ENCODE measurements around the gene HS6ST3.

Gene HS6ST3

GRCh38 chr13:96431044-96431581, 341.2 kb downstream of the HS6ST3 start:
- no peak overlapping the region for H2AFZ ChIP-seq (ENCODE audit: low read length)
- H3K4me1 ChIP-seq (ENCODE audit: insufficient read depth, low read length, severe bottlenecking) = no peaks in the 10 kb centered on the region
- H3F3A ChIP-seq (ENCODE audit: insufficient read depth, low read length) = no peaks in the 10 kb centered on the region
- no peak overlapping the region for H3K4me2 ChIP-seq (ENCODE audit: low read length)
- H3K9me3 ChIP-seq (ENCODE audit: low read length) = no peaks in the 10 kb centered on the region
- H3K4me3 ChIP-seq (ENCODE audit: low read depth, low read length, poor library complexity, severe bottlenecking) = no peak overlapping the region
- H3K36me3 ChIP-seq (ENCODE audit: insufficient read depth, low read length) = no peaks in the 10 kb centered on the region
- no peak overlapping the region for H3K9ac ChIP-seq (ENCODE audit: low read length)
- no peaks in the 10 kb centered on the region for H3K9me2 ChIP-seq (ENCODE audit: low read depth, low read length)
- no peaks in the 10 kb centered on the region for H3K27me3 ChIP-seq (ENCODE audit: insufficient read depth, low read length)
- no peak overlapping the region for H3K27ac ChIP-seq (ENCODE audit: low read depth, low read length, poor library complexity, severe bottlenecking)
- TF ChIP-seq EZH2 (IDR thresholded peaks at IDR 0.05; ENCODE audit: borderline replicate concordance, low read length) (no peak), CTCF (IDR thresholded peaks at IDR 0.05; ENCODE audit: low read length) (no peak)
- no peaks in the 10 kb centered on the region for H4K20me1 ChIP-seq (ENCODE audit: insufficient read depth, low read length)
- no peaks in the 10 kb centered on the region for H3K79me2 ChIP-seq (ENCODE audit: insufficient read depth, low read length)

DNA sequence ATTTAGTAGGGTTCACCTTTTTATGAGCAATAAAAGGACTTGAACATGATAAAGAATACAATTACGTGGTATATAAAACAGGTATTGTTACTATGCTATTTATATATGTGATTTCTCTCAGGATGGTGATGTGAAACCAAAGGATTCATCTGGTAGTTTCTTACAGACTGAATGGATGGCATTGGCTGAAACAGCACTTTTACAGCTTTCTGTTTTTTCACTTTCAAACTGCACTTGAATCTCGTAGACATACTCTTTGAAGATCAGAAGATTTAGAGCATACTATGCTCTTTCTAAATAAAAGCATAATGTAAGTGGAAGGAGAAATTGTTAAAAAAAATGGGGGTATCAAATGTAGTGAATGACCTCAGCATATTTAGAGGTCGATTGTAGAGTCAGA, 354.8 kb downstream of the HS6ST3 start:
- TF ChIP-seq CTCF (IDR thresholded peaks at IDR 0.05; ENCODE audit: low read length) (no peak), EZH2 (IDR thresholded peaks at IDR 0.05; ENCODE audit: borderline replicate concordance, low read length) (no peak)
- H3K36me3 ChIP-seq (ENCODE audit: insufficient read depth, low read length) = no peaks in the 10 kb centered on the region
- H3K4me3 ChIP-seq (ENCODE audit: low read depth, low read length, poor library complexity, severe bottlenecking) = no peak overlapping the region
- H3K9ac ChIP-seq (ENCODE audit: low read length) = no peak overlapping the region
- no peaks in the 10 kb centered on the region for H3K9me3 ChIP-seq (ENCODE audit: low read length)
- H3K9me2 ChIP-seq (ENCODE audit: low read depth, low read length) = no peaks in the 10 kb centered on the region
- no peak overlapping the region for H3K27ac ChIP-seq (ENCODE audit: low read depth, low read length, poor library complexity, severe bottlenecking)
- no peaks in the 10 kb centered on the region for H3K27me3 ChIP-seq (ENCODE audit: insufficient read depth, low read length)
- H3K79me2 ChIP-seq (ENCODE audit: insufficient read depth, low read length) = 0 out of 2 replicates have a peak, but pooled peaks cover 3% of the 10 kb centered on the region
- H3K4me1 ChIP-seq (ENCODE audit: insufficient read depth, low read length, severe bottlenecking) = no peaks in the 10 kb centered on the region
- H3F3A ChIP-seq (ENCODE audit: insufficient read depth, low read length) = no peaks in the 10 kb centered on the region
- no peaks in the 10 kb centered on the region for H4K20me1 ChIP-seq (ENCODE audit: insufficient read depth, low read length)
- H3K4me2 ChIP-seq (ENCODE audit: low read length) = no peak overlapping the region
- no peak overlapping the region for H2AFZ ChIP-seq (ENCODE audit: low read length)

DNA sequence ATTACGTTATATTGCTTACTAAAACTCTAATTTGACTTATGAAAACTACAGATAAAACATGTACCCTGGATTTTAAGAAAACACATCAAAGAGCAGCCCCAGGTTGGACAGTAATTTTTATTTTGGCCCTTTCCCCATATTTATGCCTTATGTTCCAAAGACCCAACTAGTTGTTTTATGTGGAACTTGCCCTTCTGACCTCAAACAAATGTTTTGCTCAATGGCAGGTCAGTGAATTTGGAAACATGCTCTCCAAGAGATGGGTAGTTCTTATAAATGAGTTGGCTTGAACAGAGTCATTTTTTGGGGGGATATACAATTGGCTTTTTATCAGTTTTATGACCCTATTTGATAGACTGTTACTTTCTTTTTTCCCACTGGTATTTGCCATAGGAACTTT, 360.0 kb downstream of the HS6ST3 start:
- Histone ChIP-seq H3K27ac (ENCODE audit: low read depth, low read length, poor library complexity, severe bottlenecking) (no peak overlapping the region), H2AFZ (ENCODE audit: low read length) (no peak overlapping the region), H3K9ac (ENCODE audit: low read length) (no peak overlapping the region), H3K4me1 (ENCODE audit: insufficient read depth, low read length, severe bottlenecking) (no peaks in the 10 kb centered on the region), H3K4me2 (ENCODE audit: low read length) (no peak overlapping the region), H3F3A (ENCODE audit: insufficient read depth, low read length) (no peaks in the 10 kb centered on the region), H3K4me3 (ENCODE audit: low read depth, low read length, poor library complexity, severe bottlenecking) (no peak overlapping the region), H4K20me1 (ENCODE audit: insufficient read depth, low read length) (0 out of 2 replicates have a peak, but pooled peaks cover 3% of the 10 kb centered on the region), H3K9me2 (ENCODE audit: low read depth, low read length) (no peaks in the 10 kb centered on the region), H3K9me3 (ENCODE audit: low read length) (no peaks in the 10 kb centered on the region), H3K27me3 (ENCODE audit: insufficient read depth, low read length) (no peaks in the 10 kb centered on the region), H3K79me2 (ENCODE audit: insufficient read depth, low read length) (no peaks in the 10 kb centered on the region), H3K36me3 (ENCODE audit: insufficient read depth, low read length) (no peaks in the 10 kb centered on the region)
- TF ChIP-seq EZH2 (IDR thresholded peaks at IDR 0.05; ENCODE audit: borderline replicate concordance, low read length) (no peak), CTCF (IDR thresholded peaks at IDR 0.05; ENCODE audit: low read length) (no peak)

Measured in OCI-LY1 (cell line).